ENCODE results near the gene AXIN1.

DNA sequence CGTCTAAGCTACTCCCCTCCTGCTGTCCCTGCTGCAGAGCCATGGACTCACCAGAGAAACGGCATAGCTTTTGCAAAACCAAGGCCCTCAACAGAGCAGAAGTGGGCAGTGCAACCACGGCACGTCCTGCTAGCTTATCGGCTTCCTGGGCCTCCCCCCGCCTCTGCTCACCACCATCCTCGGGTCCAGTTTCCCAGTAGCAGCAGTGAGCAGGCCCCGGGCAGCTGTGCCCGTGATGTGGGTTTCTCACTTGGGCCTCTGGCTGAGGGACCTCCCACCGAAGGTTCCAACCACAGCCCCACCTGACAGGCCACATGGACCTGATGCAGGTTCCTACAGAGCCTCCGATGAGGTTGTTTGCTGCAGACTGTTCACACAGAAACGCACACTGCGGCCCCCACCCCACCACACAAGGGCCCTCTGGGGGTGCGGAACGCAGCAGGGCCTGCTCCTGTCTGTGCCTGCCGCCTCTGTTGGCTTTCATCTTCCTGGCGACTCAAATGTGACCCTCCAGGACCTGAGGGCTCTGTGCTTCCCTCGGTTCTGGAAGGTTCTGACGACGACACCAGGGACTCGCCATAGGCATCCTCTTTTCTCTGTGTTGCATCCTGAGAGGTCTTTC is 44.7 kb downstream of the AXIN1 start:
- no peak for TF ChIP-seq POLR2AphosphoS5 (IDR thresholded peaks at IDR 0.05; ENCODE audit: insufficient read depth, low read depth, low read length)
- no peak for TF ChIP-seq POLR2A (IDR thresholded peaks at IDR 0.05; ENCODE audit: low read depth, low read length)
- TF ChIP-seq, protein P1, sequence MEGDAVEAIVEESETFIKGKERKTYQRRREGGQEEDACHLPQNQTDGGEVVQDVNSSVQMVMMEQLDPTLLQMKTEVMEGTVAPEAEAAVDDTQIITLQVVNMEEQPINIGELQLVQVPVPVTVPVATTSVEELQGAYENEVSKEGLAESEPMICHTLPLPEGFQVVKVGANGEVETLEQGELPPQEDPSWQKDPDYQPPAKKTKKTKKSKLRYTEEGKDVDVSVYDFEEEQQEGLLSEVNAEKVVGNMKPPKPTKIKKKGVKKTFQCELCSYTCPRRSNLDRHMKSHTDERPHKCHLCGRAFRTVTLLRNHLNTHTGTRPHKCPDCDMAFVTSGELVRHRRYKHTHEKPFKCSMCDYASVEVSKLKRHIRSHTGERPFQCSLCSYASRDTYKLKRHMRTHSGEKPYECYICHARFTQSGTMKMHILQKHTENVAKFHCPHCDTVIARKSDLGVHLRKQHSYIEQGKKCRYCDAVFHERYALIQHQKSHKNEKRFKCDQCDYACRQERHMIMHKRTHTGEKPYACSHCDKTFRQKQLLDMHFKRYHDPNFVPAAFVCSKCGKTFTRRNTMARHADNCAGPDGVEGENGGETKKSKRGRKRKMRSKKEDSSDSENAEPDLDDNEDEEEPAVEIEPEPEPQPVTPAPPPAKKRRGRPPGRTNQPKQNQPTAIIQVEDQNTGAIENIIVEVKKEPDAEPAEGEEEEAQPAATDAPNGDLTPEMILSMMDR (IDR thresholded peaks at IDR 0.05; ENCODE audit: extremely low read depth in 1 of 2, insufficient read depth in 1 of 2, low read depth in 1 of 2, low read length in 2 of 2), result no peak
- TF ChIP-seq EZH2 (IDR thresholded peaks at IDR 0.05; ENCODE audit: borderline replicate concordance, low read depth, low read length, severe bottlenecking), result no peak

Data from endothelial cell of umbilical vein (primary cell).